Keratinocyte (primary cell): ENCODE measurements around the gene TEX22. TPM values are rescaled to one million over a fixed set of nuclear protein-coding genes. Genes with fewer than 3 reads are reported as not detected.

ENCODE experiments used
- DNase-seq: peaks from one replicate; pipeline ENCODE4 v3.0.0-alpha.2; 2011; ENCODE audit warnings: low read depth, missing footprints, low spot score
- FAIRE-seq: peaks from 2 replicates; lab custom pipeline; 2011; peaks lifted over from hg19 to GRCh38; lab: Jason Lieb, UNC
- H2AFZ ChIP-seq: 2 replicates; pipeline ENCODE4 v1.6.0; 2012; ENCODE audit warnings: low read length, control low read depth, inconsistent platforms; ENCODE audit not compliant: control insufficient read depth
- H3K27ac ChIP-seq: 2 replicates; pipeline ENCODE4 v1.5.1; 2011; ENCODE audit warnings: low read length; ENCODE audit not compliant: control insufficient read depth, insufficient read depth
- H3K27me3 ChIP-seq: 3 replicates; pipeline ENCODE4 v1.6.0; 2011; ENCODE audit warnings: low read length; ENCODE audit not compliant: control insufficient read depth, insufficient read depth; ENCODE audit errors: extremely low read depth
- H3K36me3 ChIP-seq, 2 experiments: 2 replicates in 1 of 2; 3 replicates in 1 of 2; pipeline ENCODE4 v1.5.1; 2011; ENCODE audit warnings: low read length in 2 of 2, mild to moderate bottlenecking in 1 of 2; ENCODE audit not compliant: control insufficient read depth in 2 of 2, insufficient read depth in 2 of 2; ENCODE audit errors: extremely low read depth in 1 of 2
- H3K4me1 ChIP-seq: 3 replicates; pipeline ENCODE4 v1.5.1; 2011; ENCODE audit warnings: low read length; ENCODE audit not compliant: control insufficient read depth, insufficient read depth; ENCODE audit errors: extremely low read depth
- H3K4me2 ChIP-seq: 3 replicates; pipeline ENCODE4 v1.6.0; 2011; ENCODE audit warnings: low read depth, low read length; ENCODE audit not compliant: control insufficient read depth, insufficient read depth; ENCODE audit errors: extremely low read depth
- H3K4me3 ChIP-seq, 3 experiments: fragments of 200-600 bp in 1 of 3; sonication (generic) in 1 of 3; 2 replicates in 2 of 3; 3 replicates in 1 of 3; pipeline ENCODE4 v1.5.1; 2011 to 2016; ENCODE audit warnings: low read length in 3 of 3, mild to moderate bottlenecking in 3 of 3, control low read depth in 2 of 3, inconsistent platforms in 1 of 3, low read depth in 1 of 3, mixed read lengths in 1 of 3, mixed run types in 1 of 3, moderate library complexity in 1 of 3; ENCODE audit not compliant: control insufficient read depth in 2 of 3, insufficient read depth in 2 of 3; ENCODE audit errors: extremely low read depth in 1 of 3
- H3K79me2 ChIP-seq: 2 replicates; pipeline ENCODE4 v1.6.0; 2012; ENCODE audit warnings: low read length; ENCODE audit not compliant: control insufficient read depth, insufficient read depth
- H3K9ac ChIP-seq: 3 replicates; pipeline ENCODE4 v1.6.0; 2011; ENCODE audit warnings: low read length; ENCODE audit not compliant: control insufficient read depth, insufficient read depth; ENCODE audit errors: extremely low read depth
- H3K9me1 ChIP-seq: 3 replicates; pipeline ENCODE4 v1.6.0; 2011; ENCODE audit warnings: low read length; ENCODE audit not compliant: control insufficient read depth, insufficient read depth; ENCODE audit errors: extremely low read depth
- H3K9me3 ChIP-seq: 2 replicates; pipeline ENCODE4 v1.5.1; 2012; ENCODE audit warnings: low read depth, low read length; ENCODE audit not compliant: control insufficient read depth
- H4K20me1 ChIP-seq: 3 replicates; pipeline ENCODE4 v1.6.0; 2011; ENCODE audit warnings: low read length; ENCODE audit not compliant: control insufficient read depth, insufficient read depth; ENCODE audit errors: extremely low read depth
- EZH2 ChIP-seq: IDR thresholded peaks from one replicate; pipeline ENCODE4 v1.6.1; 2012; ENCODE audit warnings: inconsistent platforms, mild to moderate bottlenecking, low read length, moderate library complexity
- dilution Hi-C: fragments of 300-500 bp; cut with MboI; formaldehyde crosslinking; loops from one replicate; pipeline ENCODE4 v1.7.0; 2020; ENCODE audit warnings: low sequenced_read_pairs; ENCODE audit not compliant: extremely low pct_ligation_motif_present
- polyA plus RNA-seq, 5 experiments: library from polyadenylated mRNA; depleted of rRNA in 3 of 5; stranded (reverse) in 3 of 5; stranded (forward) in 1 of 5; unstranded in 1 of 5; fragments of >200 nt; gene quantifications; 1 replicate in 1 of 5; 2 replicates in 3 of 5; 3 replicates in 1 of 5; pipeline versions ENCODE4 v1.2.1 to v1.2.3, GENCODE V29; 2011 to 2012; ENCODE audit warnings: missing spikeins in 2 of 5, low read depth in 1 of 5, low replicate concordance in 1 of 5
- TF ChIP-seq, protein P1 (sequence below), 3 experiments: IDR thresholded peaks in 1 of 3; conservative IDR thresholded peaks in 1 of 3; optimal IDR thresholded peaks in 1 of 3; 2 replicates in 2 of 3; 3 replicates in 1 of 3; pipeline versions ENCODE3 to v1.5.1; 2011; ENCODE audit warnings: low read length in 3 of 3, mild to moderate bottlenecking in 3 of 3, moderate library complexity in 2 of 3, control low read depth in 1 of 3, inconsistent platforms in 1 of 3; ENCODE audit not compliant: insufficient read depth in 2 of 3; ENCODE audit errors: extremely low read depth in 1 of 3

The TEX22 gene
- polyA plus RNA-seq, 1 donor (not counting 4 experiments of a cell fraction or from before 2014, with no cell fraction given) = 0.03 TPM

DNA sequence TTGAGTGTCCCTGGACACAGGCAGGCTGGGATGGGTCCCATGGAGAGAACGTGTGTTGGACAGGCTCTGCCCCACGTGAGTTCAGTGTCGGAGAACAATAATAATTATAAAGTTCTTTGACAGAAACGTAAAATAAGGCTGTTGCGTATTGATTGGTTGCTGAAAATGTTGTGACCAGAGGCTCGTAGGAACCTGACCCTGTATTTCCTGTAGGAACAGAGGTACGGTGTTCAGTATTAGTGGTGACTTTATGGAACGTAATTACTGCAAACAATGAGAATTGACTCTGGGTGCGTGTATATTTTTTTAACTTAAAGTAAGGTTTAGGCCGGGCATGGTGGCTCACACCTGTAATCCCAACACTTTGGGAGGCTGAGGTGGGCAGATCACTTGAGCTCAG, 29.1 kb downstream of the TEX22 start:
- Histone ChIP-seq H3K4me1 (peaks cover 13% of the 10 kb centered on the region), H3K79me2 (peaks cover 83% of the 10 kb centered on the region), H3K4me3 (no peak overlapping the region), H4K20me1 (peaks cover 22% of the 10 kb centered on the region), H3K9ac (no peak overlapping the region), H3K9me3 (no peaks in the 10 kb centered on the region), H3K36me3 (peaks cover 11 to 24% of the 10 kb centered on the region in 2 experiments), H3K9me1 (peaks cover 2% of the 10 kb centered on the region), H3K27ac (no peak overlapping the region), H3K4me2 (no peak overlapping the region), H3K27me3 (no peaks in the 10 kb centered on the region), H2AFZ (no peak overlapping the region)
- FAIRE-seq (no peak), DNase-seq (no peak)
- dilution Hi-C loops = no loop called here
- TF ChIP-seq EZH2 = no peak
- TF ChIP-seq, protein P1, sequence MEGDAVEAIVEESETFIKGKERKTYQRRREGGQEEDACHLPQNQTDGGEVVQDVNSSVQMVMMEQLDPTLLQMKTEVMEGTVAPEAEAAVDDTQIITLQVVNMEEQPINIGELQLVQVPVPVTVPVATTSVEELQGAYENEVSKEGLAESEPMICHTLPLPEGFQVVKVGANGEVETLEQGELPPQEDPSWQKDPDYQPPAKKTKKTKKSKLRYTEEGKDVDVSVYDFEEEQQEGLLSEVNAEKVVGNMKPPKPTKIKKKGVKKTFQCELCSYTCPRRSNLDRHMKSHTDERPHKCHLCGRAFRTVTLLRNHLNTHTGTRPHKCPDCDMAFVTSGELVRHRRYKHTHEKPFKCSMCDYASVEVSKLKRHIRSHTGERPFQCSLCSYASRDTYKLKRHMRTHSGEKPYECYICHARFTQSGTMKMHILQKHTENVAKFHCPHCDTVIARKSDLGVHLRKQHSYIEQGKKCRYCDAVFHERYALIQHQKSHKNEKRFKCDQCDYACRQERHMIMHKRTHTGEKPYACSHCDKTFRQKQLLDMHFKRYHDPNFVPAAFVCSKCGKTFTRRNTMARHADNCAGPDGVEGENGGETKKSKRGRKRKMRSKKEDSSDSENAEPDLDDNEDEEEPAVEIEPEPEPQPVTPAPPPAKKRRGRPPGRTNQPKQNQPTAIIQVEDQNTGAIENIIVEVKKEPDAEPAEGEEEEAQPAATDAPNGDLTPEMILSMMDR (optimal IDR thresholded peaks at IDR 0.05 in 1 of 3, IDR thresholded peaks at IDR 0.05 in 1 of 3, conservative IDR thresholded peaks at IDR 0.05 in 1 of 3; ENCODE audit: extremely low read depth in 1 of 3, insufficient read depth in 2 of 3, low read length in 3 of 3) = no peak

DNA sequence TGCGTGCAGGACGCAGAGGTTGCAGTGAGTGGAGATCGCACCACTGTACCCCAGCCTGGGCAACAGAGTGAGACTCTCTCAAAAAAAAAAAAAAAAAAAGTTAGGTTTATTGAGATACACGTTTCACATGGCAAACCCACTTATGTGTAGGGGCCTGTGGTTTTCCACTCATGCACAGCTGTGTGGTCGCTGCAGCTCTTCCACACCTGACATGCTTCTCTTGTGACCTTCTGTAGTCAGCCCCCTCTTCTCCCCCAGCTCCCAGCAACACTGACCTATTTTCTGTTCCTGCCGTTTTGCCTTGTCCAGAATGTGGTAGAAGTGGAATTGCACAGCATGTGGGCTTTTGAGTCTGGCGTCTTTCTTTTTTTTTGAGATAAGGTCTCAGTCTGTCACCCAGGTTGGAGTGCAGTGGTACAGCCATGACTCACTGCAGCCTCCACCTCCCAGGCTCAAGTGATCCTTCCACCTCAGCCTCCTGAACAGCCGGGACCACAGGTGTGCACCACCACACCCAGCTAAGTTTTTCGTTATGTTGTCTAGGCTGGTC, 29.7 kb downstream of the TEX22 start:
- no peak for TF ChIP-seq EZH2
- no peaks in the 10 kb centered on the region for H3K9me3 ChIP-seq
- peaks cover 83% of the 10 kb centered on the region for H3K79me2 ChIP-seq
- H3K27ac ChIP-seq = no peak overlapping the region
- H3K27me3 ChIP-seq = no peaks in the 10 kb centered on the region
- H3K4me3 ChIP-seq = no peak overlapping the region
- H2AFZ ChIP-seq = no peak overlapping the region
- H3K9me1 ChIP-seq = peaks cover 2% of the 10 kb centered on the region
- H3K36me3 ChIP-seq = peaks cover 9 to 23% of the 10 kb centered on the region in 2 experiments
- dilution Hi-C loops = no loop called here
- H3K4me2 ChIP-seq = no peak overlapping the region
- FAIRE-seq (no peak), DNase-seq (no peak)
- peaks cover 13% of the 10 kb centered on the region for H3K4me1 ChIP-seq
- H4K20me1 ChIP-seq = peaks cover 23% of the 10 kb centered on the region
- H3K9ac ChIP-seq = no peak overlapping the region

DNA sequence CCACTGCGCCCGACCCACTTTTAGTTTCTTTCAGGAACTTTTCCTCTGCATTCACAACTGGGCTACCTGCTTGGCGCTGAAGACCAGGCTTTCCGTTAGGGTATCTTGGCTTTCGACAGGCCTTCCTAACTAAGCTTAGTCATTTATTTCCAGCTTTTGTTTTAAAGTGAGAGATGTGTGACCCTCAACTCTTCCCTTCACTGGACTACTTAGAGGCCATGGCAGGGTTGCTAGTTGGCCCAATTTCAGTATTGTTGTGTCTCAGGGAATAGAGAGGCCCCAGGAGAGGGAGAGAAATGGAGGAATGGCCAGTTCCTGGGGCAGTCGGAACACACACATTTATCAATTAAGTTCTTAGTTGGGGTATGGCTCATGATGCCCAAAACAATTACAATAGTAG, 31.7 kb downstream of the TEX22 start:
- H2AFZ ChIP-seq = no peak overlapping the region
- H3K9ac ChIP-seq = no peak overlapping the region
- peaks cover 2% of the 10 kb centered on the region for H3K9me1 ChIP-seq
- peaks cover 13% of the 10 kb centered on the region for H3K4me1 ChIP-seq
- TF ChIP-seq, protein P1 (optimal IDR thresholded peaks at IDR 0.05 in 1 of 3, IDR thresholded peaks at IDR 0.05 in 1 of 3, conservative IDR thresholded peaks at IDR 0.05 in 1 of 3; ENCODE audit: extremely low read depth in 1 of 3, insufficient read depth in 2 of 3, low read length in 3 of 3) = no peak
- TF ChIP-seq EZH2 = no peak
- H3K9me3 ChIP-seq = no peaks in the 10 kb centered on the region
- no peak overlapping the region for H3K4me2 ChIP-seq
- FAIRE-seq (no peak), DNase-seq (no peak)
- no peaks in the 10 kb centered on the region for H3K27me3 ChIP-seq
- H3K79me2 ChIP-seq = peaks cover 82% of the 10 kb centered on the region
- no peak overlapping the region for H3K27ac ChIP-seq
- H3K36me3 ChIP-seq = peaks cover 9 to 23% of the 10 kb centered on the region in 2 experiments
- peaks cover 23% of the 10 kb centered on the region for H4K20me1 ChIP-seq
- H3K4me3 ChIP-seq = no peak overlapping the region
- dilution Hi-C loops = no loop called here
